HCT116 (cell line): ENCODE results near the gene CFAP77. TPM values are rescaled to one million over a fixed set of nuclear protein-coding genes. Genes with fewer than 3 reads are reported as not detected.

Experiments used
- ATAC-seq: fragments of 200-7000 bp; cut with Tn5 transposase; 2 replicates; pipeline ENCODE4 v1.9.1; 2020; ENCODE audit warnings: mild to moderate bottlenecking, moderate library complexity
- BruUV-seq: library from RNA; stranded (reverse); fragments of 400-500 nt; replicated peaks from 2 replicates; lab custom pipeline; 2021; lab: Mats Ljungman, UMichigan
- CTCF ChIA-PET: fragments of 300-600 bp; sonication (Branson Sonifier 250); formaldehyde crosslinking; loops from one replicate; lab custom pipeline; 2021; ENCODE audit warnings: antibody characterized with exemption; lab: Charles Lee
- POLR2A ChIA-PET: fragments of 300-600, 350-600 bp; sonication (Branson Sonifier 250); formaldehyde crosslinking; loops from one replicate; lab custom pipeline; 2021; ENCODE audit warnings: antibody characterized with exemption; lab: Charles Lee
- RAD21 ChIA-PET, 2 experiments: fragments of 300-600 bp; sonication (Branson Sonifier 250); formaldehyde crosslinking; loops; one replicate each; lab custom pipeline; 2023; ENCODE audit warnings: low total read pairs in 2 of 2; ENCODE audit not compliant: uncharacterized antibody in 2 of 2, unreplicated experiment in 2 of 2, low non-redundant PET in 1 of 2; lab: Charles Lee
- DNase-seq: peaks from one replicate; pipeline ENCODE4 v3.0.0-alpha.2; 2010; ENCODE audit warnings: low read depth, low spot score
- H2AFZ ChIP-seq: fragments of 200-600 bp; shearing (Covaris generic), sonication (generic); 2 replicates; pipeline ENCODE4 v1.6.1; 2017; ENCODE audit warnings: low read depth, mixed run types, mixed read lengths, antibody characterized with exemption, low read length; ENCODE audit not compliant: poor library complexity, severe bottlenecking
- H3K27ac ChIP-seq: 2 replicates; pipeline ENCODE4 v1.5.1; 2012; ENCODE audit warnings: low read depth, low read length
- H3K27me3 ChIP-seq: fragments of 200-600 bp; sonication (generic); 2 replicates; pipeline ENCODE4 v1.6.1; 2016; ENCODE audit warnings: mixed run types, low read length, mixed read lengths; ENCODE audit not compliant: insufficient read depth
- H3K36me3 ChIP-seq, 2 experiments: fragments of 200-500 bp in 1 of 2; fragments of 200-600 bp in 1 of 2; sonication (Bioruptor generic) in 1 of 2; sonication (generic) in 1 of 2; 2 replicates each; pipeline versions ENCODE4 v1.5.1 to v1.6.1; 2014 to 2016; ENCODE audit warnings: low read length in 2 of 2, inconsistent platforms in 1 of 2, mixed read lengths in 1 of 2, mixed run types in 1 of 2; ENCODE audit not compliant: insufficient read depth in 2 of 2, control insufficient read depth in 1 of 2
- H3K4me1 ChIP-seq, 2 experiments: fragments of 200-600 bp in 1 of 2; sonication (generic) in 1 of 2; 2 replicates each; pipeline versions ENCODE4 v1.5.1 to v1.6.1; 2012 to 2017; ENCODE audit warnings: low read length in 2 of 2, inconsistent platforms in 1 of 2, mild to moderate bottlenecking in 1 of 2, mixed read lengths in 1 of 2, mixed run types in 1 of 2, moderate library complexity in 1 of 2; ENCODE audit not compliant: insufficient read depth in 2 of 2, control insufficient read depth in 1 of 2
- H3K4me2 ChIP-seq: fragments of 200-600 bp; sonication (generic); 2 replicates; pipeline ENCODE4 v1.6.1; 2017; ENCODE audit warnings: mixed run types, low read length, mixed read lengths
- H3K4me3 ChIP-seq, 2 experiments: fragments of 200-600 bp in 1 of 2; sonication (generic) in 1 of 2; replicated peaks in 1 of 2; 2 replicates each; pipeline ENCODE4 v1.5.1; 2011 to 2016; ENCODE audit warnings: low read length in 2 of 2, control low read depth in 1 of 2, low read depth in 1 of 2, mild to moderate bottlenecking in 1 of 2, mixed read lengths in 1 of 2, mixed run types in 1 of 2
- H3K79me2 ChIP-seq: fragments of 200-600 bp; sonication (generic); 2 replicates; pipeline ENCODE4 v1.6.1; 2017; ENCODE audit warnings: mild to moderate bottlenecking, mixed run types, low read length, moderate library complexity, mixed read lengths; ENCODE audit not compliant: insufficient read depth
- H3K9ac ChIP-seq: fragments of 200-600 bp; sonication (generic); 2 replicates; pipeline ENCODE4 v1.6.1; 2016; ENCODE audit warnings: low read length, mixed read lengths
- H3K9me2 ChIP-seq: fragments of 200-600 bp; sonication (generic), shearing (Covaris generic); 2 replicates; pipeline ENCODE4 v1.6.1; 2017; ENCODE audit warnings: mixed run types, mild to moderate bottlenecking, moderate library complexity; ENCODE audit not compliant: insufficient read depth
- H3K9me3 ChIP-seq, 2 experiments: fragments of 200-500 bp in 1 of 2; fragments of 200-600 bp in 1 of 2; sonication (Bioruptor generic) in 1 of 2; sonication (generic) in 1 of 2; 2 replicates each; pipeline ENCODE4 v1.6.1; 2014 to 2017; ENCODE audit warnings: low read length in 2 of 2, mixed read lengths in 2 of 2, inconsistent platforms in 1 of 2, low read depth in 1 of 2, mild to moderate bottlenecking in 1 of 2, mixed run types in 1 of 2, moderate library complexity in 1 of 2; ENCODE audit not compliant: control insufficient read depth in 1 of 2, insufficient read depth in 1 of 2
- H4K20me1 ChIP-seq: fragments of 200-600 bp; sonication (generic), shearing (Covaris generic); 2 replicates; pipeline ENCODE4 v1.6.1; 2017; ENCODE audit warnings: mixed run types, mild to moderate bottlenecking, moderate library complexity; ENCODE audit not compliant: insufficient read depth
- ELF1 ChIP-seq: IDR thresholded peaks from 2 replicates; pipeline ENCODE4 v1.6.1; 2012; ENCODE audit warnings: low read depth, borderline replicate concordance
- EZH2phosphoT487 ChIP-seq: fragments of 200-600 bp; IDR thresholded peaks from 2 replicates; pipeline ENCODE4 v1.6.1; 2018; ENCODE audit warnings: antibody characterized with exemption, borderline replicate concordance
- FOSL1 ChIP-seq: IDR thresholded peaks from 2 replicates; pipeline ENCODE4 v1.6.1; 2012; ENCODE audit warnings: low read depth
- JUND ChIP-seq: IDR thresholded peaks from 2 replicates; pipeline ENCODE4 v1.6.1; 2012
- RAD21 ChIP-seq: IDR thresholded peaks from 2 replicates; pipeline ENCODE4 v1.6.1; 2012; ENCODE audit warnings: low read depth, mild to moderate bottlenecking
- SP1 ChIP-seq: IDR thresholded peaks from 2 replicates; pipeline ENCODE4 v1.6.1; 2012; ENCODE audit warnings: low read depth
- SRF ChIP-seq: IDR thresholded peaks from 2 replicates; pipeline ENCODE4 v1.6.1; 2012; ENCODE audit warnings: low read depth
- TCF7L2 ChIP-seq: IDR thresholded peaks from 2 replicates; pipeline ENCODE4 v1.7.0; 2011; ENCODE audit warnings: borderline replicate concordance, inconsistent platforms; ENCODE audit not compliant: insufficient read depth, insufficient read length; ENCODE audit errors: extremely low read depth
- ZFX ChIP-seq: fragments of 450-650 bp; IDR thresholded peaks from 2 replicates; pipeline ENCODE4 v1.6.1; 2017
- ZNF274 ChIP-seq: fragments of 200-500 bp; sonication (Bioruptor generic); IDR thresholded peaks from 2 replicates; pipeline ENCODE4 v1.6.1; 2014; ENCODE audit warnings: mild to moderate bottlenecking, low read depth, low read length, inconsistent platforms
- intact Hi-C: fragments of 100-400 bp; cut with micrococcal nuclease; formaldehyde crosslinking; loops from 2 replicates; pipeline ENCODE4 v1.10.0; 2022
- total RNA-seq: library from RNA; stranded (reverse); gene quantifications from one replicate; pipeline ENCODE4 v1.2.1, GENCODE V29; 2021; ENCODE audit not compliant: unreplicated experiment
- TF ChIP-seq, protein P1 (sequence below), 3 experiments: fragments of 200-600 bp in 1 of 3; sonication (generic) in 1 of 3; IDR thresholded peaks in 2 of 3; conservative IDR thresholded peaks in 1 of 3; 2 replicates each; pipeline ENCODE4 v1.5.1; 2012 to 2017; ENCODE audit warnings: low read depth in 2 of 3, low read length in 2 of 3, antibody characterized with exemption in 1 of 3, borderline replicate concordance in 1 of 3, control low read depth in 1 of 3, mild to moderate bottlenecking in 1 of 3, mixed read lengths in 1 of 3, mixed run types in 1 of 3, moderate library complexity in 1 of 3; ENCODE audit not compliant: insufficient read depth in 1 of 3
- TF ChIP-seq, protein P2 (sequence below): IDR thresholded peaks from 2 replicates; pipeline ENCODE4 v1.6.1; 2012
- TF ChIP-seq, protein P3 (sequence below): IDR thresholded peaks from 2 replicates; pipeline ENCODE4 v1.6.1; 2012; ENCODE audit warnings: low read depth
- TF ChIP-seq, protein P4 (sequence below): IDR thresholded peaks from 2 replicates; pipeline ENCODE4 v1.6.1; 2012

Gene CFAP77
- total RNA-seq, 1 experiment from 2014 or later = 0.98 TPM

DNA sequence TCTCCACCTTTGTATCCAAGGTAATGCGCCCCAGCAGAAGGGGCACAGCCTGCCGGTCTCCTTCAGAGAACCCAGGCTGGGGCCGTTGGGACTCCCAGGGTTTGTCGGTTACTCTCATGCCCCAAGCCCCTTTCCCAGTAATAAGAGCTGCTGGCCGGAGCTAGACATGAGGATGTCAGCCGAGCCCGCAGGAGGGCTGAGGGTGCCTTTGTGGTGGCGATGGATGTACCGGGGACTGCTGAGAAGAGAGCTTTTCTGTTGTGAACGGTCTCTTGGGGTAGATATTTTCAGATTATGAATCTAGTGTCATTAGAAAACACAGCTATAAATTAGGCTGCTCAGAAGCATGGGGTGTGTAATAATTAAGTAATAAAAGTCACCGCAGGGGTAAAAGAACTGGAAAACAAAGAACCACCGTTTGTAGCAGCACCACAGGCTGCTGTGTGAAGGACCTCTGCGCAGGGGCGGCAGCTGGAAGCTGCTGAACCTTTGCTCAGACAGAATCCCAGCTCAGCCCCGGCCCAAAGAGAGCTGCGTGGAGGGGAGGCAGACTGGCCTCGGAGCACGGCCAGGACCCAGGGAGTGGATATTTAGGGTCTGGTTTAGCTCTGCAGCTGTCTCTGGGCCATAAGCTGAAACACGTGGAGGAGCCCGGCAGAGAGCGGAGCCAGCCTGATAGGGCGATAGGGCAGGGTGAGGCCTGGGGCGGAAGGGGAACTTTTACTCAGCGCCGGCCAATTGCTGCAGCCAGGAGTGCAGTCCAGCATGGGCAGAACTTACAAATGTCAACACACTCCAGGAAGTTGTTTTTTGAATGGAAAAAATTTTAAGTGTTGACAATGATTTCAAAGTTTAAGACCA, 121.9 kb downstream of the CFAP77 start:
- H4K20me1 ChIP-seq = no peaks in the 10 kb centered on the region
- H2AFZ ChIP-seq = no peak overlapping the region
- H3K4me2 ChIP-seq = no peak overlapping the region
- TF ChIP-seq, protein P1, sequence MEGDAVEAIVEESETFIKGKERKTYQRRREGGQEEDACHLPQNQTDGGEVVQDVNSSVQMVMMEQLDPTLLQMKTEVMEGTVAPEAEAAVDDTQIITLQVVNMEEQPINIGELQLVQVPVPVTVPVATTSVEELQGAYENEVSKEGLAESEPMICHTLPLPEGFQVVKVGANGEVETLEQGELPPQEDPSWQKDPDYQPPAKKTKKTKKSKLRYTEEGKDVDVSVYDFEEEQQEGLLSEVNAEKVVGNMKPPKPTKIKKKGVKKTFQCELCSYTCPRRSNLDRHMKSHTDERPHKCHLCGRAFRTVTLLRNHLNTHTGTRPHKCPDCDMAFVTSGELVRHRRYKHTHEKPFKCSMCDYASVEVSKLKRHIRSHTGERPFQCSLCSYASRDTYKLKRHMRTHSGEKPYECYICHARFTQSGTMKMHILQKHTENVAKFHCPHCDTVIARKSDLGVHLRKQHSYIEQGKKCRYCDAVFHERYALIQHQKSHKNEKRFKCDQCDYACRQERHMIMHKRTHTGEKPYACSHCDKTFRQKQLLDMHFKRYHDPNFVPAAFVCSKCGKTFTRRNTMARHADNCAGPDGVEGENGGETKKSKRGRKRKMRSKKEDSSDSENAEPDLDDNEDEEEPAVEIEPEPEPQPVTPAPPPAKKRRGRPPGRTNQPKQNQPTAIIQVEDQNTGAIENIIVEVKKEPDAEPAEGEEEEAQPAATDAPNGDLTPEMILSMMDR (IDR thresholded peaks at IDR 0.05 in 2 of 3, conservative IDR thresholded peaks at IDR 0.05 in 1 of 3; ENCODE audit: borderline replicate concordance in 1 of 3, insufficient read depth in 1 of 3, low read depth in 2 of 3, low read length in 2 of 3) = no peak
- no peak for TF ChIP-seq ELF1
- no peak for TF ChIP-seq ZNF274
- TF ChIP-seq, protein P2, sequence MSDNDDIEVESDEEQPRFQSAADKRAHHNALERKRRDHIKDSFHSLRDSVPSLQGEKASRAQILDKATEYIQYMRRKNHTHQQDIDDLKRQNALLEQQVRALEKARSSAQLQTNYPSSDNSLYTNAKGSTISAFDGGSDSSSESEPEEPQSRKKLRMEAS = no peak
- no peak for TF ChIP-seq RAD21
- TF ChIP-seq, protein P3, sequence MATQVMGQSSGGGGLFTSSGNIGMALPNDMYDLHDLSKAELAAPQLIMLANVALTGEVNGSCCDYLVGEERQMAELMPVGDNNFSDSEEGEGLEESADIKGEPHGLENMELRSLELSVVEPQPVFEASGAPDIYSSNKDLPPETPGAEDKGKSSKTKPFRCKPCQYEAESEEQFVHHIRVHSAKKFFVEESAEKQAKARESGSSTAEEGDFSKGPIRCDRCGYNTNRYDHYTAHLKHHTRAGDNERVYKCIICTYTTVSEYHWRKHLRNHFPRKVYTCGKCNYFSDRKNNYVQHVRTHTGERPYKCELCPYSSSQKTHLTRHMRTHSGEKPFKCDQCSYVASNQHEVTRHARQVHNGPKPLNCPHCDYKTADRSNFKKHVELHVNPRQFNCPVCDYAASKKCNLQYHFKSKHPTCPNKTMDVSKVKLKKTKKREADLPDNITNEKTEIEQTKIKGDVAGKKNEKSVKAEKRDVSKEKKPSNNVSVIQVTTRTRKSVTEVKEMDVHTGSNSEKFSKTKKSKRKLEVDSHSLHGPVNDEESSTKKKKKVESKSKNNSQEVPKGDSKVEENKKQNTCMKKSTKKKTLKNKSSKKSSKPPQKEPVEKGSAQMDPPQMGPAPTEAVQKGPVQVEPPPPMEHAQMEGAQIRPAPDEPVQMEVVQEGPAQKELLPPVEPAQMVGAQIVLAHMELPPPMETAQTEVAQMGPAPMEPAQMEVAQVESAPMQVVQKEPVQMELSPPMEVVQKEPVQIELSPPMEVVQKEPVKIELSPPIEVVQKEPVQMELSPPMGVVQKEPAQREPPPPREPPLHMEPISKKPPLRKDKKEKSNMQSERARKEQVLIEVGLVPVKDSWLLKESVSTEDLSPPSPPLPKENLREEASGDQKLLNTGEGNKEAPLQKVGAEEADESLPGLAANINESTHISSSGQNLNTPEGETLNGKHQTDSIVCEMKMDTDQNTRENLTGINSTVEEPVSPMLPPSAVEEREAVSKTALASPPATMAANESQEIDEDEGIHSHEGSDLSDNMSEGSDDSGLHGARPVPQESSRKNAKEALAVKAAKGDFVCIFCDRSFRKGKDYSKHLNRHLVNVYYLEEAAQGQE = no peak
- TF ChIP-seq ZFX = no peak
- TF ChIP-seq, protein P4, sequence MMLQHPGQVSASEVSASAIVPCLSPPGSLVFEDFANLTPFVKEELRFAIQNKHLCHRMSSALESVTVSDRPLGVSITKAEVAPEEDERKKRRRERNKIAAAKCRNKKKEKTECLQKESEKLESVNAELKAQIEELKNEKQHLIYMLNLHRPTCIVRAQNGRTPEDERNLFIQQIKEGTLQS = no peak
- no peak for TF ChIP-seq FOSL1
- TF ChIP-seq TCF7L2 = no peak
- no peak for TF ChIP-seq JUND
- no peak for TF ChIP-seq SRF
- no peak for TF ChIP-seq SP1
- TF ChIP-seq EZH2phosphoT487 = no peak
- no peak overlapping the region for H3K27ac ChIP-seq
- no peak overlapping the region for H3K4me3 ChIP-seq
- H3K36me3 ChIP-seq = no peaks in the 10 kb centered on the region
- no peak overlapping the region for H3K9ac ChIP-seq
- H3K27me3 ChIP-seq = 0 out of 2 replicates have a peak, but pooled peaks cover 9% of the 10 kb centered on the region
- H3K9me3 ChIP-seq = no peaks in the 10 kb centered on the region
- ChIA-PET CTCF (no interaction called here), POLR2A (no interaction called here), RAD21 (no interaction called here)
- H3K9me2 ChIP-seq = no peaks in the 10 kb centered on the region
- DNase-seq (no peak), ATAC-seq (no peak)
- no peaks in the 10 kb centered on the region for H3K4me1 ChIP-seq
- no TSS peak for BruUV-seq
- no peaks in the 10 kb centered on the region for H3K79me2 ChIP-seq
- intact Hi-C loops = no loop called here
